Measurements from ENCODE around the gene MFAP3.
A peak's percentile ranks its signal among the peaks of the same experiment; 100 is the strongest.
"Not testable (repeated sequence)": the region's sequence is repeated elsewhere in the genome, so short reads cannot be mapped to it uniquely, and the experiment has no call there.

Gene MFAP3

DNA sequence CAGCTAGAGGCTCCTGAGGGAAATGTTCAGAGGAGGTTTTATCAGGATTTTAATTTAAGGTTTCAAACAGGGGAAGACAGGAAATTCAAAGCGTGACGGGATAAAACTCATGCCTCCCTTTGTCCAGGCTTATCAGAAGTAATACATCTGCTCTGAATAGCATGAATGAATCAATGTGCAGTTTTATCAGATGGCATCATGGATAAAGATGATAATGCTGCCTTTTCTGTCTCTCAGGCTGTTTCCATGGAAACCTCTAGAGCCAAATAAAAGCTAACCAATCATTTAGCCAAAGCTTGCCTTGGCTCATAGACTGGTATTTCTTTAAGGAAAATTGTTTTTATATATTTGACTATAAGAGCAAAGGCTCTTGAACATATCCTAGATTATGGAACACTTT is 16.4 kb downstream of the MFAP3 start:
- DNase-seq, result no peak

DNA sequence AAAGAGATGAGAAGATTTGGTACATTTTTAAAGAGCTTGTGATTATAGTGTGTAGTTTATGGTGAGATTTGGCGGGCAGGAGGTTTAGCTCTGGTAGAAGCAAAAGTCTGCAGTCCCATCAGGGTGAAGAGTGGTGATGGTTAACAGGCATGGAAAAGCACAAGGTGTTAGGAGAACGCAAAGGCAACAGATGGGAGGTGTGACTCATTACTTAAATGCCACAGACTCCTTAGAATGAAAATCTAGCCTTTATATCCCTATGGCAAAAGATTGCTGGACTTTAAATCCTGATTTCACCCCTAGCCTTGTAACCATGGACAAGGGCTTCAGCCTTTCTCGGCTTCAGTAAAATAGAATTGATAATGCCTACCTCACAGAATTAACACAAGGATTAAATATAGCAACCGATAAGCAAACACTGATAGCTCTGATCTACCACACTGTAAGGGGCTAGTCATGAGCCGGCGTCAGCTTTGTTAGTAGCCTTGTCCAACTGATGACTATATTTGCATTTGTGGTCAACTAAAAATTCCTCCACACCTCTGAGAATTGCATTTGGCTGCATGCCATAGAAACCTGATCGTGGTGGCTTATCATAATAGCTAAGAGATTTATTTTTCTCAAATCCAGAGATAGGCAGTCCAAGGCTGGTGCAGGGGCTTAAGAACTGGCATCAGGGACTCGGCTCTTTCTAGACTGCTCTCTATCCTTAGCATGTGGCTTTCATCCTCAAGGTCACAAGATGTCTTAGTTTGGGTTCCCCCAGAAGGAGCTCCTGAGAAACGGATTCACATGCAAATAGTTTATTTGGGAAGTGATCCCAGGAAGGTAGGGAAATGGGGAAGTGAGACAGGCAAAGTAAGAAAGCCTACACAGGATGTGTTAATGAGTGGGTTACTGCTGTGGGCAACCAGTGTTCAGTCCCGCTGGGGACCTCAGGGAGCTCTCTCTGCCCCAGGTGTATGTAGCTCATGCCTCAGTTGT is 19.6 kb downstream of the MFAP3 start:
- no peak for DNase-seq

DNA sequence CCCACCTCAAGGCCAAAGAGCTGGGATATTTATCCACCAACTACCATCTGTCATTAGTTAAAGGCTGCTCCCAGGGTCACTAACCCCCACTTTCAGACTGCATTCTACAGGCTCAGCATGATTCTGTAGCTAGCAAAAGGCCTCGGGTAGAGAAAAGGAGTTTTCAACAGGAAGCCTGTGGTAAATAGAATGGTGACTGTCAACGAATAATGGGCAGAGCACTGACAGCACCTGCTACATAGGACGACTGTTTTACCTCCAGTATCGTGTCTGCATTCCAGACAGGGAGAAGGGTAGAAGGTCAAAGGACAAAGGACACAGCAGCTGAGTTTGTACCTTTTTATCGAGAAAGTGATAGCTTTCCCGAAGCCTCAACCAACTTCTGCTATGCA is 20.3 kb downstream of the MFAP3 start:
- DNase-seq, result no peak

DNA sequence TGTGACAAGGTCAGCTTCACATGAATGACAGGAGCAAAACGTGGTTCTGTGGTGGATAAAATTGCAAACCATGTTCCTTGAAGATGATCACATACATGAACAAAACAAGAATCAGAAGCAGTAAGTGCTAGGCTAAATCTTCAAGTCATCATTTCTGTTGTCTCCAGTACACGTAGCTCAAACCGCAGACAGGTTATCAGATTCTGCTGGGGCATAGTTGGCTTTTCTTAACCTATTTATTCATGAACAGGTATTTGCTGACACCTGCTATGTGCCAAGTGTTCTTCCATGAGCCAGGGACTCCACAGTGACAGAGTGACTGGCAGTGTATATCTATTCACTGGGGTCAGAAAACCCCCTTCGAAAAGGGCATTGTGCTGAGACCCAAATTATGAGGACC is 20.8 kb downstream of the MFAP3 start:
- DNase-seq, result no peak

DNA sequence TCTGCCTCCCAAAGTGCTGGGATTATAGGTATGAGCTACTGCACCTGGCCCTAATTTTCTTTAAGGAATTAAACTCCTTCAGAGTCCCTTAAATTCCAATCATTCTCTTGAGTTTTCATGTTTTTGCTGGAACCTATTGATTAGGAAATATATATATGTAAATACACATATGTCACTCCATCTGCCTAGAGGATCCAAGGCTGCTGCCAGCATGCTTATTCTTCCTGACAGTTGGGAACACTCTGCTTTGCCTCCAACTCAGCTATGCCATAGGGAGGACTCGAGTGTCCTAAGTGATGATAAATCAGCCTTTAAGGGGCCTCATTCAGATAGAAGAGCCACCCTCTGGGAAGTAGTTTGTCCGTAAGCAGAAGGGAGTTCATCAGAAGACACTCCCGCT is 21.8 kb downstream of the MFAP3 start:
- DNase-seq, result no peak

DNA sequence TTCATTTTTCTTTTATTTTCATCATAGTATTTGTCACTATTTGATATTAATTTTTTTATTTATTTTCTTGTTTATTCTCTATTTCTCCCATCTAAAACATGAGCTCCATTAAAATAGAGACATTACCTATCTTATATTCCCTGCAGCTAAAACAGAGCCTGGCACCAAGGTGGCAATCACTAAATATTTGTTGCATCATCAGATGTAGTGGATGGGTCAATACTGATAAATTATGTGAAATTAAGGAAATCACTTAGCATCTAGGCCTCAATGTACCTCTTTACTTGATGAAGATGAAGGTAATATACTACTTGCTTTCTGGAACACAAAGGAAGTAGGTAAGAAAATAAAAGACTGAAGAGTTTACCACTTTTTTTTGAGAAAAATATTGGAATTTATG is 24.6 kb downstream of the MFAP3 start:
- no peak for DNase-seq

DNA sequence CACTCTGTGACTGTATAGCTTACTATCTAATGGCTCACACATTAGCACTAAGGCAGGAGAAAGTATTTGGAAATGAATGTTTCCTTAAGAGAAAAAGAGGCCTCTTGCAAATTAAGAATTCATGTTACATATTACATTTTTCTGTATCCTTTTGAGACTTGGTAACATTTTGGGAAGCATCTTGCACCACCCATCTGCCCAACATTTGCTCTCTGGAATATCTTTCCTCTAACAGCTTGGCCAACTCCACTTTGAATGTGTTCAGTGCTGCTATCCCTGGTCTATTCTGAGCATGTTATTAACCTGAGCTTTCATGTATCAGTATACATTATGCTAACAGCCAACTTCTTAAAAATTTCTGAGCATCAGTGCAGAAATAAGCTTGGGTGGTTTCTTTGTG is 27.2 kb downstream of the MFAP3 start:
- DNase-seq, result no peak

DNA sequence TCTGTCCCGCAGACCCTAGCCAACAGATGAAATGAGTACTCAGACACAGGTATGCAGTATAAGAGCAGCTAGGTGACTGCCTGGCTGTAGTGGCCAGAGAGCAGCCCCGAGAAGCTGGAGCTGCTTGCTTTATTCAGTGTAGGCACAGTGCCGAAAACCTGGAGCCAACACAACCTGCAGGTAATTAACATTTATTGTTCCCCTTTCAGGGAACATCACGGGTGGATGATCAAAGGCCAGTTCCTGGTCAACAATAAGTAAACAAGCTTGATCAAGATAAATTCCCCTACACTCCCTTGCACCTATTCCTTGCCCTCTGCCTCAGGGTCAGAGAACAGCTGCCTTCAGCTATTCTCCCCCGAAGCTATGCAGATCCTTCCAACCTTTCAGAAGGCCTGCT is 31.1 kb downstream of the MFAP3 start:
- not testable (repeated sequence) for DNase-seq

DNA sequence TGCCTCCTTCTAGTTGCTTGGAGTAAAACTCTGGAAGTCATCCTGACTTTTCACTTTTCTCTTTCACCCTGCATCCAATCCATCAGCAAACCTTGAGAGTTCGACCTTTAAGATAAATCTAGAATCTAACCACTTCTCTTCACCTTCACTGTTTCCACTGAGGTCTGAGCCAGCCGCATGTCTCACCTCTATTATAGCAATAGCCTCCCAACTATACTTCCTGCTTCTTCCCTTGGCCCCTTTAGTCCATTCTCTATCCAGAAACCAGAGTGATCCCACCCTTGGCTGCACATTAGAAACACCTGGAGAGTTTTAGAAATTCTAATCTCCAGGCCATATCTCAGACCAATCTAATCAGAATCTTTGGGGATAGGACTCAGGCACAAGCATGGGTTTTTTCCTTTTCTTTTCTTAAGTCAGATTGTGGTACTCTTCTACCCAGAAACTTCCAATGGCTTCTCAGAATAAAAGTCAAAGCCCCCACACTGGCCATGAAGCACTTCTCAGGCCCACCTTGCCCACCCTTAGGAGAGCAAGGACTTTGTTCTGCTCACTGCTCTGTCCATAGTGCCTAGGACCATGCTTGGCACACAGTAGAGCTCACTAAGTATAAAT is 33.1 kb downstream of the MFAP3 start:
- DNase-seq, result no peak

DNA sequence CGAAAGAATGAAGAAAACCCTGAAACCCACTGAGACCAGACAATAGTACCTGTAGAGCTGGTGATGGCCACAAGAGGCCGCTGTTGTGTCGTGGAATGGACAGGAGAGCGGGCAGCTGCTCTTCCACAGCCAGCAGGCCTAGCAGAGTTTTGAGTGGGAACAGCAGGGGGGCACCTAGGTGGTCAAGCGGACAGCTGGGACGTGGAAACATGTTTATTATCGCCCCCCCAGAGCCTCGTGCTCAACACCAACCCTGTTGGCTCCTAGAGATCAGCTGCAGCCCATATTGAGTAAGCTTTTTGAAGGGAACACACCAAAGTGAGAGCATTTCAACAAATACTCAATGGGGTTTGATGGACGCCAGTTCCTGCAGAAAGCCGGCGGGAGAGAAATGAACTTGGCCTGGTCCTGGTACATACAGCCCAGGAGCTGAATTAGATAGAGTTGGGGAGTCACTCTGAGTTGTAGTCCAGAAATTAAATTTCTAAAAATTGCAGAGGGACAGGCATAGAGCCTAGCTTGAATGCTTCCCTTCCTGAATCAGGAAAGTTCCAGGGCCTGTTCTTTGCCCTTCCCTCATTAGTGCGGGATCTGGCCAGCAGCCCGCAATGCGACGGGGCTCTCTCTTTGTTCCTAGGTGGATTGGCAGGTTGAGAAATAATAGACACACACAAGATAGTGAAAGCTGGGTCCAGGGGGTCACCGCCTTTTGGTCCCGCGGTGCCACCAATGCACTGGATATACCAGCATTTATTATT is 33.8 kb downstream of the MFAP3 start:
- DNase-seq, result peak; percentile 43

DNA sequence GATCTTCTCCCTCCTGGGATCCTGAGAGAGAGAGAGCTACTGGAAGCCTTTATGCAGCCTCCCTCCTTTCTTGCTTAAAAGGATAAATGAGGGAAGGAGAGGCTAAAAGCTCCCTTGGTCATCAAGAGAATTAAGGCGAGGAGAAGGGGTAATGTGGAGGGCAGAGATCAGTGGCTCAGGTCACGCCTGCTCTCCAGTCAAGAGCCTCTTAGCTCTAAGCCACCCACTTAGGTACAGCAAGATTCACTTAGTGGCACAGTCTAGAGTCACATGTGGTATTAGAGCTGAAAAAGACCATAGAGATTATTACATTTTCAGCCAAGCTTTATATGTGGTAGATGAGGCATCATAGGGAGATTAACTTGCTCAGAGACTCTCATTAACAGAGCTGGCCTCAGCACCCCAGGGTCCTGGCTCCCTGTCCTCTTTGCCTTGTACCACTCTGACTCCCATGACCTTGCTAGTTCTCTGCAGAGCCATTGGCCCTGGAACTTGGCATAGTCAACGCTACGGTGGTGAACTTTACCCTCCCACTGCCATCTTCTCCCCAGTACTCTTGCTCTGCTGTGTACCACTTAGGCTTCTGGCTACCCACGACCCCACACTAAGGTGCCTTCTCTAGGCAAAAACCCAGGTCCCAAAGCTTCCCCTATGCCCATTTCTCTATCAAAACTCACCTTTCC is 37.6 kb downstream of the MFAP3 start:
- no peak for DNase-seq

DNA sequence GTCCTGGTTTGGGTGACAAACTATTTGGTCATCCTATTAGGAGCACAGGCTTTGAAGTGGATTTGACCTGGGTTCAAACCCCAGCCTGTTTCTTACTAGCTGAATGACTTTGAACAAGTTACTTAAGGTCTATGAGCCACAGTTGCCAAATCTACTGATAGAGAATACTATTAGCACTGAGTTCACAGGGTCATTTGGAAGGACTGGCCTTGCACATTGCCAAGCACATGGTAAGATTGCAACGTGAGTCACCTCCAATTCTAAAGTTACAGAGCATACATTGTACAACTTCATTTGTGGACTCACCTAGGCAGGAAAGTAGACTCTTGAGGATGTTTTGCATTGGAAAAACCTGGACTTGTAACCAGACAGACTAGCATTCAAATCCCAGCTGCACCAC is 38.9 kb downstream of the MFAP3 start:
- DNase-seq, result no peak

DNA sequence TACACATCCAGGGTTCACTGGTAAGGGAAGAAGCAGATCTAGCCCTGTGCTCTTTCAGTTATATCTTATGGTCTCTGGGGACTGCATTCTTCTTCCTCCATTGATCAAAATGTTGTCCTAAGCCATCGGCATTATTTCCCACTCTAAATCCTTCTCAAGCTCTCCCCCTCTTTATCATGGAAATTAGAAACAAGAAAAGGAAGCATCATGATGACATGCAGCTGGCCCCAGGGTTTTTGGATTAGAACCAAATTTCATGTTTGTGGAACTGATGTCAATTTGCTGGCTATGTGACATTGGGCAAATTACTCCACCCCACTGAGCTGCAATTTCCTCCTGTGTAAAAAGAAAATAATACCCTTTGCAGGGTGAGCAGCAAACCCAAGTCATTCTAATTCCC is 39.5 kb downstream of the MFAP3 start:
- DNase-seq, result peak; percentile 47

DNA sequence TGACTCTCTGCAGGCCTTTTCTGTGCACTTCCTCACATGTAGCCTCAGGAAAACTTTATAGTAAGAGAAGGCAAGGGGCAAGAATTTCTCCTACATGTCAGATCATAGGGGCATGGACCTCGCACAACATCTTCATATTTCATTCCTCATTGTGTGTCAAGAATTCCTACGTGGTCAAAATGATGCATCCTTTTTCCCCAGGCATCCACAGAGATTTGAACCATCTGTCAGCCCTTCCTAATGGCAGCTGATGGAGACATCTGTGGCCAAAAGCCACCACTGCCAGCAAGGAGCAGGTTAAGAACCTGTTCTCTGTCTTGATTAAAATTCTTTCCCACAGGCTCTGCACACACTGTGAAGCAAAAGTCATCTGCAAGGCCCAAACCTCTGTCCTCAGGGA is 42.5 kb downstream of the MFAP3 start:
- peak; percentile 26 for DNase-seq

DNA sequence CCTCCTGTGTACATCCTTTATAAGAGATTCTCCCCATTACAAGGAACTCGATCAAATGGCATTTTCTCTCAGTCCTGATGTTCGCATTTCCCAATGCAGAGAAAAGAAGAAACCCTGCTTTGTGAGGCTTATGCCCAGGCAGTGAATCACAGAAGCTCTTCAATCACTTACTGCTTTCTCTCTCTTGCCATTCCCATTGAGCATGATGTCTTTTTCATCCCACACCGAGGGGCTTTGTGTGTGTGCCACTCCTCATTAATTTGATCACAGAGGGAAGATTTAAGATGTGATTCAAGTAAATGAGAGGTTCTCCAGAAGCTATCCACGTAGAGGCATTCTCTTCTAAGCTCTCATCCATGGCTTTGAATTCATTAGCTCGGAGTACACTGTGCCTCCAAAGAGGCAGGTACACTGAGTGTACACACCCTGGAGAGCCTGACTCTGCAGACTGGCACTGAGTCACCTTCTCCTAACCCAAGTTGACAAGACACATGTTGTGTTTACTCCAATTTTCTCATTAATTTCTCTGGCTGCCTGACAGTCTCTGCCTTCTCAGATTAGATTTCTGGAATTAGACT is 45.4 kb downstream of the MFAP3 start:
- no peak for DNase-seq

DNA sequence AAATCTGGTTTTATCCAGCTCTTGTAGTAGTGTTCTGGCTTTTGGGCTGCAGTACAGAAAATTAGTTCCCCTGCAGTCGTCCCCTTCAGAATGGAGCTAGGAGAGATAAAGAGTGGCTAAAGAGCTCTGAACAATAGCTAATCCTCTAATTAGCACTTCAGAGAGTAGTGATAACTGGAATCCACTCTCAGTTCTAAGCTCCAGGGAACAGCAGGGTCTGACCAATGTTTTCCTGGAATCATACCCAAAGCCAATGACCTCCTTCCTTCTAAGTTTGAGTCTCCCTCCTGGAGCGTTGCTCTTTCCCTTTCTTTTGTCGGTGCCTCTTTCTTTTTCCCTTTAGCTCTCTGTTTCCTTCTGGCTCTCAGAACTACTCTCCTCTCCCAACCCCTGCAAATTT is 47.4 kb downstream of the MFAP3 start:
- DNase-seq, result no peak

DNA sequence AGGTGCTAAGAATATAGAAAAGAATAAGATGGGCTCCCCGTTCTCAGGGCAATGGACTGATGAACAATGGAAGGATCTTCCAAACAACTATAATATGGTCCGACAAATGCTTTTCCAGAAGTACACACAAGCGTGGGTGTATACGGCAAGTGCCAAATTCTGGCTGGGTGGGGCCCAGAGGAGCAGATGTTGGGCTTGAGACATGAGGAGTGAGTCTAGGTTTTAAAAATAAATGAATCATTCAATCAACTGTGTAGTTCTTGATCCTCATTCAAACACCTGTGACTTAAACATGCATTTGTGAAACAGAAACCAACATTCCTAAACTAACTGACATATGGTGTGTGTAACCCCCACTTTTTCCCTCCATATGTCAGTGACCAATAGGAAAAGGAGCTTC is 47.9 kb downstream of the MFAP3 start:
- DNase-seq, result peak; percentile 41

DNA sequence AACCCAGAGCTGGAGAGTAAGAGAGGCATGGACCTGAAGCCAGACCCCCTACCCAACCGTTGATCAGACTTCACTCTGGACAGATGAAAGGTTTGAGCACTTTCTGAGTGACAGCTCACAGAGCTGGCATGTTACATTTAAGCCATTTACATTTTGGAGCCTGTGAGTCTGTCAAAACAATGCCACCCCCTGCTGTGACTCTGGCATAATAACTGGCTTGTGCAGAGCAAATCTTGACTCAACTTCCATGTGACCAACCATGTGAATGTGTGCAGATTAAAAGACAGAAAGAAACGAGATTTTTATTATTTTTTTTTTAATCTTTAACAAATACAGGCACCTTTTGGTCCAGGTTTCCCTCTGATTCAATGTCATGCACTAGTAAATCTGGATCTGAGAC is 48.5 kb downstream of the MFAP3 start:
- peak; percentile 37 for DNase-seq

DNA sequence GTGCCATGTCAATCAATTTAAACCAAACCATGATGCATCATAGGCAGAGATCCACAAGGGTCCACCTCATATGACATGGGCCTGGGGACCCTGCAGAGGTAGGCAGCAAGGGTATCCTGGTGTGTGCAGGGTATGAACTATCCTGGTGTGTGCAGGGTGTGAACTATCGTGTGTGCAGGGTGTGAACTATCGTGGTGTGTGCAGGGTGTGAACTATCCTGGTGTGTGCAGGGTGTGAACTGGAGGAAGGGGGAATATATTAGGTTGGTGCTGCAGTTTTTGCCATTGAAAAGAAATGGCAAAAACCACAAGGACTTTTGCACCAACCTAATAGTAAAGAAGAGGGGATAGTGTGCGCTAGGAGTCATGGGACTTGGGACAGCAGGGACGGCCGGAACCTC is 50.0 kb downstream of the MFAP3 start:
- no peak for DNase-seq

DNA sequence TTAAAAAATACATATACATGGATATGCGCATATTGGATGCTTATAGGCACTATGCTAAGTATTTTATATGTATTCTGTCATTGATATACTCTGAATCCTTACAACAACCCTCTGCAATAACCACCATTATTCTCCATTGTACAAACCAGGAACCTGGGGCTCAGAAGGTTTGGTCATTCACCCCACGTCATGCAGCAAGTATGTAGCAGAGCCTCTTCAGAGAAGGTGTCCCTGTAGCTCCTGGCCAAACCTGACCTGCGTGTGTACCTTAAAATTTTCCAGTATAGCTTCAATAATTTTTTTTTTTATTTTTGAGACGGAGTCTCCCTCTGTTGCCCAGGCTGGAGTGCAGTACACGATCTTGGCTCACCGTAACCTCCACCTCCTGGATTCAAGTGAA is 51.9 kb downstream of the MFAP3 start:
- no peak for DNase-seq

DNA sequence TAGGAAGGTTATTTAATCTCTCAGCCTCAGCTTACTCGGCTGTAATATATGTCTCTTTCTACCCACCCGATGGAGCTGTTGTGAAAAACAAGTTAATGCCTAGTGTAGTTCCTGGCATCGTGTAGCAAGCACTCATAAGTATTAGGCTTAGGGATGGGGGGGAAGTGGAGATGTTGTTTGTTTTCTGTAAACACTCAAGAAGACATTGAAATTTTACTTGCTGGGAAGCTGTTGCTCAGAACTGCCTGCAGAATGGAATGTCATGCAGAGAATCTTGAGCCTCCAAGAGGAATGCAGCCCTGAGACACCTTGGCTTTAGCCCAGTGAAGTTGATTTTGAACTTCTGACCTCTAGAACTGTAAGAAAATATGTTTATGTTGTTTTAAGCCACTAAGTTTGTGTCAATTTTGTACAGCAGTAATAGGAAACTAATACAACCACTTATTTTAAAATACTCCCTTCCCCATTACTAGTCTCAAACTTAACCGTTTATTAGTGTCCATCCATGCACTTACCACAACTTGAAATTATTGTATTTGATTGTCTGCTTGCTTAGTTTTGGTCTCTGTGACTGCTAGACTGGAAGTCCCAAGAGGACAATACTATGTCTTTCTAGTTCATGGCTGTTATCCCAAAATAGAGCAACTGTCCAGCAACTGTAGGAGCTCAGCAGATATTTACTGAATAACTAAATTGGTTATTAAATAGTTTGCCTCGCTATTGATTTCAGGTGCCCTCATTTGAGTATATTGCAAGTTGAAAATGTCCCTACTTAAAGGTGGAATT is 53.8 kb downstream of the MFAP3 start:
- DNase-seq, result no peak

DNA sequence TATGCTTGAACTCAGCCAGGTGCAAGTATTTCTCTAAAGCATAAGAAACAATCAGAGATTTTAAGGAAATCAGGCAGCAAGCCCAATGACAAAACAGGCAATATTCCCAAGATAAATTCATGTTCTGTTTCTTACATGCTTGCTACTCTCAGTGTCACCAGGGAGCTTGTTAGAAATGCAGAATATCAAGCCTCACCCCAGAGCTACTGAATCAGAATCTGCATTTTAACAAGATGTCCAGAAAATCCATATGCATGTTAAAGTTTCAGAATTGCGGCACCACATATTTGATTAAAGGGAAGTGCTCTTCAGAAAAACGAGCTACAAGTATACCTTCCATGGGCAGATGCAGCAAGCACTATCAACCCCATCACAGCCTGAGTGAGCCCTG is 54.4 kb downstream of the MFAP3 start:
- DNase-seq, result no peak
